Fibroblast of lung (primary cell): Measurements from ENCODE around the gene RFPL2.

Experiments used
- EZH2 ChIP-seq: IDR thresholded peaks from 2 replicates; pipeline ENCODE4 v1.5.1; 2012; ENCODE audit warnings: low read length, control low read depth, mild to moderate bottlenecking; ENCODE audit errors: missing control alignments
- TF ChIP-seq, protein P1 (sequence below), 2 donors: IDR thresholded peaks in 1 of 2; conservative IDR thresholded peaks in 1 of 2; 1 replicate in 1 of 2; 2 replicates in 1 of 2; pipeline ENCODE4 v1.5.1; 2011 to 2012; ENCODE audit warnings: low read length in 2 of 2, control low read depth in 1 of 2, inconsistent platforms in 1 of 2, low read depth in 1 of 2, mild to moderate bottlenecking in 1 of 2

GRCh38 chr22:32183625-32184024 is 21.2 kb downstream of the RFPL2 start:
- TF ChIP-seq, protein P1, sequence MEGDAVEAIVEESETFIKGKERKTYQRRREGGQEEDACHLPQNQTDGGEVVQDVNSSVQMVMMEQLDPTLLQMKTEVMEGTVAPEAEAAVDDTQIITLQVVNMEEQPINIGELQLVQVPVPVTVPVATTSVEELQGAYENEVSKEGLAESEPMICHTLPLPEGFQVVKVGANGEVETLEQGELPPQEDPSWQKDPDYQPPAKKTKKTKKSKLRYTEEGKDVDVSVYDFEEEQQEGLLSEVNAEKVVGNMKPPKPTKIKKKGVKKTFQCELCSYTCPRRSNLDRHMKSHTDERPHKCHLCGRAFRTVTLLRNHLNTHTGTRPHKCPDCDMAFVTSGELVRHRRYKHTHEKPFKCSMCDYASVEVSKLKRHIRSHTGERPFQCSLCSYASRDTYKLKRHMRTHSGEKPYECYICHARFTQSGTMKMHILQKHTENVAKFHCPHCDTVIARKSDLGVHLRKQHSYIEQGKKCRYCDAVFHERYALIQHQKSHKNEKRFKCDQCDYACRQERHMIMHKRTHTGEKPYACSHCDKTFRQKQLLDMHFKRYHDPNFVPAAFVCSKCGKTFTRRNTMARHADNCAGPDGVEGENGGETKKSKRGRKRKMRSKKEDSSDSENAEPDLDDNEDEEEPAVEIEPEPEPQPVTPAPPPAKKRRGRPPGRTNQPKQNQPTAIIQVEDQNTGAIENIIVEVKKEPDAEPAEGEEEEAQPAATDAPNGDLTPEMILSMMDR (conservative IDR thresholded peaks at IDR 0.05 in 1 of 2, IDR thresholded peaks at IDR 0.05 in 1 of 2; ENCODE audit: low read depth in 1 of 2, low read length in 2 of 2), result no peak
- TF ChIP-seq EZH2, result no peak
